BJ (cell line): Measurements from ENCODE around the gene EGFR. TPM values are rescaled to one million over a fixed set of nuclear protein-coding genes. Genes with fewer than 3 reads are reported as not detected.

Experiments
- CTCF ChIA-PET: fragments of 350-600 bp; formaldehyde crosslinking; extraction: SDS; loops from one replicate; lab custom pipeline; 2021; ENCODE audit warnings: antibody characterized with exemption, inconsistent platforms; lab: Yijun Ruan, JAX
- POLR2A ChIA-PET: fragments of 300-600 bp; sonication (Branson Sonifier 250); formaldehyde crosslinking; extraction: SDS; loops from one replicate; lab custom pipeline; 2021; ENCODE audit warnings: antibody characterized with exemption; lab: Charles Lee
- DNase-seq: peaks from one replicate; pipeline ENCODE4 v3.0.0-alpha.2; 2011; ENCODE audit warnings: low read depth
- H3K27me3 ChIP-seq: 2 replicates; pipeline ENCODE4 v1.6.0; 2011; ENCODE audit warnings: low read length; ENCODE audit not compliant: control insufficient read depth, insufficient read depth
- H3K36me3 ChIP-seq: 2 replicates; pipeline ENCODE4 v1.5.1; 2011; ENCODE audit warnings: low read length; ENCODE audit not compliant: control insufficient read depth, insufficient read depth
- H3K4me3 ChIP-seq: 2 replicates; pipeline ENCODE4 v1.5.1; 2011; ENCODE audit warnings: low read depth, mild to moderate bottlenecking, control low read depth, low read length
- polyA minus RNA-seq: library from RNA; depleted of rRNA, polyadenylated mRNA; stranded (reverse); fragments of >200 nt; gene quantifications from 2 replicates; pipeline ENCODE4 v1.2.3, GENCODE V29; 2011; rRNA and poly(A)+ RNA removed
- polyA plus RNA-seq: library from polyadenylated mRNA; depleted of rRNA; stranded (reverse); fragments of >200 nt; gene quantifications from 2 replicates; pipeline ENCODE4 v1.2.3, GENCODE V29; 2011; rRNA removed
- TF ChIP-seq, protein P1 (sequence below): IDR thresholded peaks from 2 replicates; pipeline ENCODE4 v1.5.1; 2011; ENCODE audit warnings: low read depth, mild to moderate bottlenecking, control low read depth, inconsistent platforms, low read length, moderate library complexity; ENCODE audit not compliant: insufficient read depth

The EGFR gene
- polyA plus RNA-seq, result 22.9 and 34.0 TPM in 2 replicates
- 57.6 and 66.4 TPM in 2 replicates for polyA minus RNA-seq

DNA sequence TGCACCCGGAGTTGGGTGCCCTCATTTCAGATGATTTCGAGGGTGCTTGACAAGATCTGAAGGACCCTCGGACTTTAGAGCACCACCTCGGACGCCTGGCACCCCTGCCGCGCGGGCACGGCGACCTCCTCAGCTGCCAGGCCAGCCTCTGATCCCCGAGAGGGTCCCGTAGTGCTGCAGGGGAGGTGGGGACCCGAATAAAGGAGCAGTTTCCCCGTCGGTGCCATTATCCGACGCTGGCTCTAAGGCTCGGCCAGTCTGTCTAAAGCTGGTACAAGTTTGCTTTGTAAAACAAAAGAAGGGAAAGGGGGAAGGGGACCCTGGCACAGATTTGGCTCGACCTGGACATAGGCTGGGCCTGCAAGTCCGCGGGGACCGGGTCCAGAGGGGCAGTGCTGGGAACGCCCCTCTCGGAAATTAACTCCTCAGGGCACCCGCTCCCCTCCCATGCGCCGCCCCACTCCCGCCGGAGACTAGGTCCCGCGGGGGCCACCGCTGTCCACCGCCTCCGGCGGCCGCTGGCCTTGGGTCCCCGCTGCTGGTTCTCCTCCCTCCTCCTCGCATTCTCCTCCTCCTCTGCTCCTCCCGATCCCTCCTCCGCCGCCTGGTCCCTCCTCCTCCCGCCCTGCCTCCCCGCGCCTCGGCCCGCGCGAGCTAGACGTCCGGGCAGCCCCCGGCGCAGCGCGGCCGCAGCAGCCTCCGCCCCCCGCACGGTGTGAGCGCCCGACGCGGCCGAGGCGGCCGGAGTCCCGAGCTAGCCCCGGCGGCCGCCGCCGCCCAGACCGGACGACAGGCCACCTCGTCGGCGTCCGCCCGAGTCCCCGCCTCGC lies at the start of gene EGFR:
Gene EGFR, plus strand, starts transcription at position 657 of the 830 bp plus-strand sequence. CDS start 261 bp downstream, outside the sequence.
- TF ChIP-seq, protein P1, sequence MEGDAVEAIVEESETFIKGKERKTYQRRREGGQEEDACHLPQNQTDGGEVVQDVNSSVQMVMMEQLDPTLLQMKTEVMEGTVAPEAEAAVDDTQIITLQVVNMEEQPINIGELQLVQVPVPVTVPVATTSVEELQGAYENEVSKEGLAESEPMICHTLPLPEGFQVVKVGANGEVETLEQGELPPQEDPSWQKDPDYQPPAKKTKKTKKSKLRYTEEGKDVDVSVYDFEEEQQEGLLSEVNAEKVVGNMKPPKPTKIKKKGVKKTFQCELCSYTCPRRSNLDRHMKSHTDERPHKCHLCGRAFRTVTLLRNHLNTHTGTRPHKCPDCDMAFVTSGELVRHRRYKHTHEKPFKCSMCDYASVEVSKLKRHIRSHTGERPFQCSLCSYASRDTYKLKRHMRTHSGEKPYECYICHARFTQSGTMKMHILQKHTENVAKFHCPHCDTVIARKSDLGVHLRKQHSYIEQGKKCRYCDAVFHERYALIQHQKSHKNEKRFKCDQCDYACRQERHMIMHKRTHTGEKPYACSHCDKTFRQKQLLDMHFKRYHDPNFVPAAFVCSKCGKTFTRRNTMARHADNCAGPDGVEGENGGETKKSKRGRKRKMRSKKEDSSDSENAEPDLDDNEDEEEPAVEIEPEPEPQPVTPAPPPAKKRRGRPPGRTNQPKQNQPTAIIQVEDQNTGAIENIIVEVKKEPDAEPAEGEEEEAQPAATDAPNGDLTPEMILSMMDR, result no peak
- no peaks in the 10 kb centered on the region for H3K27me3 ChIP-seq
- ChIA-PET CTCF (interaction anchor here (0.8 to 6.8 kb wide), 8 partner anchors 16 to 237 kb away, joined by 3 to 54 read pairs (median 5); no protein-coding TSS in a partner anchor), POLR2A (interaction anchor here (0.6 kb wide), 1 partner anchor 22 kb away, joined by 4 read pairs; no protein-coding TSS in a partner anchor)
- DNase-seq, result peak; percentile 24
- H3K4me3 ChIP-seq, result peak within 1 kb of the TSS; percentile 87
- H3K36me3 ChIP-seq, result no peaks in the 10 kb centered on the region

DNA sequence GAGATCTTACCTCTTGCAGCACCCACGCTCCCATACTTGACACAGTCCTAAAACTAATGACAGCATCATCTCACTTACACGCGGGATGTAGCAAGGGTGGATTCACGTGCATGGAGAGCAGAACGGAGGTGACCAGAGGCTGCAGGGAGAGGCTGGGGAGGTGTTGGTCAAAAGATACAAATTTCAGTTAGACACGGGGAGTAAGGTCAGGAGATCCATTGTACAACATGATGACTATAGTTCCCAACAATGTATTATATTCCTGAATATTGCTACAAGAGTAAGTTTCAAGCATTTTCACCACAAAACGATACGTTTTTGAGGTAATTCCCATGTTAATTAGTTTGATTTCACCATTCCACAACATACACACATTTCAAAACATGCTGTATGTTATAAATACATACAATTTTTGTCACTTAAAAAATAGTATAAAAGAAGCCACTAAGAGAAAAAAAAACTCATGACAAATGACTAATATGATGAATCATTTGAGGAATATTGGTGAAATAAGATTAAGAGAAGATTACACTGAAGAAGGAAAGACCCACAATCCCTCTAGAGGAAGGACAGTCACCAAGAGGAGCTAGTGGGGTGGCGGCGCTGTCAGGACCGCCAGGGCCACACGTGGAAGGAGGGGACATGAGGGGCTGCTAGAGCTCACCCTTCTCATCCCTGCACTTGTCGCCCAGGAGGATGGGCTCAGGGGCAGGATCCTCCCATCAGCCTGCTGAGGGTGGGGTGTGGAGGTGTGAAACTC lies 49.4 kb upstream of the EGFR start:
- DNase-seq, result no peak
- ChIA-PET POLR2A (no interaction called here), CTCF (no interaction called here)
- Histone ChIP-seq H3K36me3 (no peaks in the 10 kb centered on the region), H3K4me3 (no peak overlapping the region), H3K27me3 (no peaks in the 10 kb centered on the region)
- TF ChIP-seq, protein P1, result no peak

DNA sequence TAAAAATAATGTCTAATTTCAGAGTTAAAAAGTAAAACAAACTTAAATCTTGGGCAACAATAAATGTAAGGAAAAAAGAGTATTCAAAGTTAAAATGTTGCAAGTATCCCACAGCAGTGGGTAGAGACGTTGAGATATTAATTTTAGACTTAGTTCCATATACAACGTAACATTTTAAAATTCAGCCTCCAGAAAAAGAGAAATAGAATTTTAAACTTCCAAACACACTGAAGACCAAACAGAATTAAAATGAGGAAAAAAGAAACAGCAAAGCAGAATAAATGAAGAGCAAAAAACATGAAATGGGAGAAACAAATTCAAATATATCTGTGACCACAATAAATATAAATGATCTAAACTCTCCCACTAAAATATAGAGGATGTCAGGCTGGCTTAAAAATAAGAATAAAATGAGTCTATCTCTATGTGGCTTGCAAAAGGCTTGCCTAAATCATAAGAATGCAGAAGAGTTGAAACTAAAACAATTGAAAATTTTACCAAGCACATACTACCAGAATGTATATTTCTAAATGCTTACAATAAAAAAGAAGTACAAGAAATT lies 46.0 kb upstream of the EGFR start:
- no peaks in the 10 kb centered on the region for H3K36me3 ChIP-seq
- TF ChIP-seq, protein P1, result no peak
- POLR2A ChIA-PET, result no interaction called here
- DNase-seq, result no peak
- no peak overlapping the region for H3K4me3 ChIP-seq
- CTCF ChIA-PET, result interaction anchor here (0.6 kb wide), 1 partner anchor 223 kb away, joined by 3 read pairs; no protein-coding TSS in a partner anchor
- H3K27me3 ChIP-seq, result no peaks in the 10 kb centered on the region

DNA sequence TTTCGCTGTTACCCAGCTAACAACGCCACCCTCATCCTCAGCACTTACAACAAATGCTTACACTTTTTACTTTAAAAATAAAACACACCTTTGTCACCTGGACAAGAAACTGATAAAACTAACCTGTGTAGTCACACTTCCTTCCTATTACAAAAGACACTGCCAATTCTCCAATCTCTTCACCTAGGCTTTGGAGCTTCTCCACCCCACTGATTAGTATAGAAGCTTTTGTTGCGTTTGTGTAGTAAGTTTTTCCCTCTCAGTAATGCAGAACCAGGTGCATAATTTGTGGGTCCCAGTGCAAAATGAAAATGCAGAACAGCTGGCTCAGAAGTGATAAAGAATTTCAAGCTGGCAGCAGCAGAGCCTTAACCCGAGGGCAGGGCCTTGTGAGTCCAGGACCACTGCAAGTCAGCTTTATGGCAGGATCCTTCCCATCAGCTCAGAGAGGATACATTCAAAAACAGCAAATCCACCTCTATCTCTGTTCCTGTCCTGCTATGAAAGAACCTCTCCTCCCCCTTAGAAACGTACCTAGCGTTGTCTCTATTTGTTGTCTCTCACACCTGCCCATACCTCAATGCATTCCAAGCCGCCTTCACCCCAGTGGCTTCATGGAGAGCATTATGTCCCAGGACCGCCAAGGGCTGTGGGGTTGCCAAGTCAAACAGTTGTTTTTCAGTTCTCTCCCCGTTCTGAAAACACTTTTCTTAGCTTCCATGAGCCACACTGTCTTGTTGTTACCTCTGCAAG lies 40.3 kb upstream of the EGFR start:
- Histone ChIP-seq H3K27me3 (no peaks in the 10 kb centered on the region), H3K4me3 (no peak overlapping the region), H3K36me3 (no peaks in the 10 kb centered on the region)
- DNase-seq, result no peak
- ChIA-PET POLR2A (no interaction called here), CTCF (interaction anchor here (1.2 to 1.6 kb wide), 2 partner anchors 10 to 32 kb away, joined by 3 to 6 read pairs; no protein-coding TSS in a partner anchor)
- TF ChIP-seq, protein P1, result no peak
